GM12878 (cell line): ENCODE data around the gene TBCK. TPM values are rescaled to one million over a fixed set of nuclear protein-coding genes. Genes with fewer than 3 reads are reported as not detected.

Experiments
- ESRRA ChIP-seq: IDR thresholded peaks from 2 replicates; pipeline ENCODE4 v1.6.1; 2012; ENCODE audit warnings: mild to moderate bottlenecking, low read length, improper control_type of control experiment
- ETV6 ChIP-seq, 2 experiments: fragments of 450-650 bp in 1 of 2; IDR thresholded peaks in 1 of 2; conservative IDR thresholded peaks in 1 of 2; 2 replicates each; pipeline ENCODE4 v1.6.1; 2014; ENCODE audit warnings: antibody characterized with exemption in 1 of 2, borderline replicate concordance in 1 of 2, low read depth in 1 of 2, mild to moderate bottlenecking in 1 of 2, moderate library complexity in 1 of 2
- NBN ChIP-seq: fragments of 450-650 bp; IDR thresholded peaks from 2 replicates; pipeline ENCODE4 v1.6.1; 2016
- PAX8 ChIP-seq: fragments of 450-650 bp; IDR thresholded peaks from 2 replicates; pipeline ENCODE4 v1.6.1; 2017; ENCODE audit warnings: mild to moderate bottlenecking, moderate library complexity
- POU2F2 ChIP-seq: IDR thresholded peaks from 3 replicates; pipeline ENCODE4 v1.6.1; 2011; ENCODE audit warnings: low read depth, mild to moderate bottlenecking, low read length, borderline replicate concordance
- RB1 ChIP-seq: fragments of 450-650 bp; formaldehyde crosslinking; IDR thresholded peaks from 2 replicates; pipeline ENCODE4 v1.6.1; 2017; ENCODE audit warnings: mild to moderate bottlenecking, borderline replicate concordance
- SIN3A ChIP-seq: IDR thresholded peaks from 2 replicates; pipeline ENCODE4 v1.6.1; 2012; ENCODE audit warnings: low read depth, low read length, improper control_type of control experiment
- SREBF2 ChIP-seq: IDR thresholded peaks from 2 replicates; pipeline ENCODE4 v1.6.1; 2012; ENCODE audit warnings: mild to moderate bottlenecking, low read length
- polyA plus RNA-seq, 11 experiments: library from polyadenylated mRNA; depleted of rRNA in 4 of 11; unstranded in 6 of 11; stranded (reverse) in 5 of 11; fragments of >200 nt; fragmentation: Nextera tagmentation in 4 of 11; fragmentation: Illumina TruSeq in 1 of 11; extraction: Ambion mirVana in 4 of 11; extraction: Trizol in 1 of 11; gene quantifications; 1 replicate in 1 of 11; 2 replicates in 10 of 11; pipeline versions ENCODE4 v1.2.1 to v1.2.3, GENCODE V29; 2011 to 2016; ENCODE audit warnings: inconsistent platforms in 2 of 11, missing spikeins in 2 of 11, low read depth in 1 of 11
- total RNA-seq, 4 experiments: library from RNA; depleted of rRNA in 3 of 4; stranded (reverse); fragments of >200 nt in 3 of 4; fragmentation: Illumina TruSeq in 1 of 4; extraction: Trizol in 1 of 4; gene quantifications; 2 replicates each; pipeline versions ENCODE4 v1.2.1 to v1.2.3, GENCODE V29; 2013 to 2021
- TF ChIP-seq, protein P1 (sequence below), 3 experiments: IDR thresholded peaks in 2 of 3; conservative IDR thresholded peaks in 1 of 3; 2 replicates each; pipeline ENCODE4 v1.5.1; 2011; ENCODE audit warnings: low read depth in 3 of 3, low read length in 3 of 3, mild to moderate bottlenecking in 3 of 3, control low read depth in 2 of 3, moderate library complexity in 2 of 3, inconsistent platforms in 1 of 3, mixed read lengths in 1 of 3; ENCODE audit not compliant: control insufficient read depth in 2 of 3, insufficient read depth in 1 of 3; ENCODE audit errors: extremely low read depth in 1 of 3
- TF ChIP-seq, protein P2 (sequence below): fragments of 450-650 bp; formaldehyde crosslinking; IDR thresholded peaks from 2 replicates; pipeline ENCODE4 v1.4.0; 2020; ENCODE audit warnings: mild to moderate bottlenecking, moderate library complexity

Gene TBCK
- total and polyA plus RNA-seq, 10 of the 15 experiments (the other 5 are each of a cell fraction or from before 2014, with no cell fraction given) = 4.1 to 30.3 (median 20.2) TPM

- TF ChIP-seq SREBF2 (no peak), ETV6 (conservative IDR thresholded peaks at IDR 0.05 in 1 of 2, IDR thresholded peaks at IDR 0.05 in 1 of 2; ENCODE audit: borderline replicate concordance in 1 of 2, low read depth in 1 of 2) (no peak), POU2F2 (no peak), ESRRA (no peak), SIN3A (no peak), PAX8 (no peak), NBN (no peak), RB1 (no peak)
- TF ChIP-seq, protein P1, sequence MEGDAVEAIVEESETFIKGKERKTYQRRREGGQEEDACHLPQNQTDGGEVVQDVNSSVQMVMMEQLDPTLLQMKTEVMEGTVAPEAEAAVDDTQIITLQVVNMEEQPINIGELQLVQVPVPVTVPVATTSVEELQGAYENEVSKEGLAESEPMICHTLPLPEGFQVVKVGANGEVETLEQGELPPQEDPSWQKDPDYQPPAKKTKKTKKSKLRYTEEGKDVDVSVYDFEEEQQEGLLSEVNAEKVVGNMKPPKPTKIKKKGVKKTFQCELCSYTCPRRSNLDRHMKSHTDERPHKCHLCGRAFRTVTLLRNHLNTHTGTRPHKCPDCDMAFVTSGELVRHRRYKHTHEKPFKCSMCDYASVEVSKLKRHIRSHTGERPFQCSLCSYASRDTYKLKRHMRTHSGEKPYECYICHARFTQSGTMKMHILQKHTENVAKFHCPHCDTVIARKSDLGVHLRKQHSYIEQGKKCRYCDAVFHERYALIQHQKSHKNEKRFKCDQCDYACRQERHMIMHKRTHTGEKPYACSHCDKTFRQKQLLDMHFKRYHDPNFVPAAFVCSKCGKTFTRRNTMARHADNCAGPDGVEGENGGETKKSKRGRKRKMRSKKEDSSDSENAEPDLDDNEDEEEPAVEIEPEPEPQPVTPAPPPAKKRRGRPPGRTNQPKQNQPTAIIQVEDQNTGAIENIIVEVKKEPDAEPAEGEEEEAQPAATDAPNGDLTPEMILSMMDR (IDR thresholded peaks at IDR 0.05 in 2 of 3, conservative IDR thresholded peaks at IDR 0.05 in 1 of 3; ENCODE audit: control insufficient read depth in 2 of 3, extremely low read depth in 1 of 3, insufficient read depth in 1 of 3, low read depth in 3 of 3, low read length in 3 of 3) = no peak
- TF ChIP-seq, protein P2, sequence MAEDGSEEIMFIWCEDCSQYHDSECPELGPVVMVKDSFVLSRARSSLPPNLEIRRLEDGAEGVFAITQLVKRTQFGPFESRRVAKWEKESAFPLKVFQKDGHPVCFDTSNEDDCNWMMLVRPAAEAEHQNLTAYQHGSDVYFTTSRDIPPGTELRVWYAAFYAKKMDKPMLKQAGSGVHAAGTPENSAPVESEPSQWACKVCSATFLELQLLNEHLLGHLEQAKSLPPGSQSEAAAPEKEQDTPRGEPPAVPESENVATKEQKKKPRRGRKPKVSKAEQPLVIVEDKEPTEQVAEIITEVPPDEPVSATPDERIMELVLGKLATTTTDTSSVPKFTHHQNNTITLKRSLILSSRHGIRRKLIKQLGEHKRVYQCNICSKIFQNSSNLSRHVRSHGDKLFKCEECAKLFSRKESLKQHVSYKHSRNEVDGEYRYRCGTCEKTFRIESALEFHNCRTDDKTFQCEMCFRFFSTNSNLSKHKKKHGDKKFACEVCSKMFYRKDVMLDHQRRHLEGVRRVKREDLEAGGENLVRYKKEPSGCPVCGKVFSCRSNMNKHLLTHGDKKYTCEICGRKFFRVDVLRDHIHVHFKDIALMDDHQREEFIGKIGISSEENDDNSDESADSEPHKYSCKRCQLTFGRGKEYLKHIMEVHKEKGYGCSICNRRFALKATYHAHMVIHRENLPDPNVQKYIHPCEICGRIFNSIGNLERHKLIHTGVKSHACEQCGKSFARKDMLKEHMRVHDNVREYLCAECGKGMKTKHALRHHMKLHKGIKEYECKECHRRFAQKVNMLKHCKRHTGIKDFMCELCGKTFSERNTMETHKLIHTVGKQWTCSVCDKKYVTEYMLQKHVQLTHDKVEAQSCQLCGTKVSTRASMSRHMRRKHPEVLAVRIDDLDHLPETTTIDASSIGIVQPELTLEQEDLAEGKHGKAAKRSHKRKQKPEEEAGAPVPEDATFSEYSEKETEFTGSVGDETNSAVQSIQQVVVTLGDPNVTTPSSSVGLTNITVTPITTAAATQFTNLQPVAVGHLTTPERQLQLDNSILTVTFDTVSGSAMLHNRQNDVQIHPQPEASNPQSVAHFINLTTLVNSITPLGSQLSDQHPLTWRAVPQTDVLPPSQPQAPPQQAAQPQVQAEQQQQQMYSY = no peak
Observed at GRCh38 chr4:106334741-106335470, 18.9 kb upstream of the TBCK start (continued).
